K562 (cell line): ENCODE data around the gene AAMDC. TPM values are rescaled to one million over a fixed set of nuclear protein-coding genes. Genes with fewer than 3 reads are reported as not detected.

ENCODE experiments used
- ATAC-seq: fragments of 200-7000 bp; cut with Tn5 transposase; 3 replicates; pipeline ENCODE4 v1.9.1; 2020; ENCODE audit warnings: moderate library complexity
- BruUV-seq: library from RNA; stranded (reverse); fragments of 400-500 nt; replicated peaks from 2 replicates; lab custom pipeline; 2021; lab: Mats Ljungman, UMichigan
- CTCF ChIA-PET: fragments of 300-600 bp; formaldehyde crosslinking; extraction: SDS; loops from one replicate; lab custom pipeline; 2021; ENCODE audit warnings: low intra/inter-chr PET ratio; lab: Yijun Ruan, JAX
- POLR2A ChIA-PET: fragments of 300-600, 350-650 bp; sonication (Branson Sonifier 250); formaldehyde crosslinking; extraction: SDS; loops from one replicate; lab custom pipeline; 2021; ENCODE audit warnings: antibody characterized with exemption, inconsistent platforms; lab: Yijun Ruan, JAX
- DNase-seq, 4 experiments: peaks; one replicate each; pipeline versions ENCODE4 v3.0.0 to v3.0.0-alpha.2; 2011 to 2018; ENCODE audit warnings: low spot score in 3 of 4, mixed read lengths in 3 of 4; ENCODE audit errors: extremely low read depth in 1 of 4
- FAIRE-seq: peaks from 2 replicates; lab custom pipeline; 2011; peaks lifted over from hg19 to GRCh38; lab: Jason Lieb, UNC
- H2AFZ ChIP-seq: 2 replicates; pipeline ENCODE4 v1.6.0; 2011; ENCODE audit warnings: low read depth, low read length, control low read depth, inconsistent platforms
- H3K27ac ChIP-seq: fragments of 200-600 bp; 3 replicates; pipeline ENCODE4 v1.8.0; 2011; ENCODE audit warnings: low read depth, mild to moderate bottlenecking, control low read depth, inconsistent platforms, low read length, moderate library complexity, mixed read lengths; ENCODE audit errors: extremely low read depth
- H3K27me3 ChIP-seq, 2 experiments: fragments of 300-600 bp in 1 of 2; 2 replicates in 1 of 2; 3 replicates in 1 of 2; pipeline versions ENCODE4 v1.6.0 to v1.8.0; 2011; ENCODE audit warnings: inconsistent platforms in 2 of 2, low read length in 2 of 2, mild to moderate bottlenecking in 1 of 2, mixed read lengths in 1 of 2, moderate library complexity in 1 of 2; ENCODE audit not compliant: control insufficient read depth in 2 of 2, insufficient read depth in 2 of 2
- H3K36me3 ChIP-seq: fragments of 300-600 bp; 3 replicates; pipeline ENCODE4 v1.8.0; 2011; ENCODE audit warnings: mild to moderate bottlenecking, low read length, inconsistent platforms; ENCODE audit not compliant: control insufficient read depth, insufficient read depth
- H3K4me1 ChIP-seq, 2 experiments: fragments of 200-600 bp in 1 of 2; replicated peaks in 1 of 2; 2 replicates in 1 of 2; 3 replicates in 1 of 2; pipeline versions ENCODE4 v1.5.1 to v1.8.0; 2011; ENCODE audit warnings: inconsistent platforms in 2 of 2, low read length in 2 of 2, mild to moderate bottlenecking in 1 of 2, mixed read lengths in 1 of 2, moderate library complexity in 1 of 2; ENCODE audit not compliant: control insufficient read depth in 2 of 2, insufficient read depth in 2 of 2
- H3K4me2 ChIP-seq: 2 replicates; pipeline ENCODE4 v1.6.1; 2011; ENCODE audit warnings: low read length, control low read depth, inconsistent platforms, mixed read lengths; ENCODE audit not compliant: insufficient read depth
- H3K4me3 ChIP-seq: fragments of 200-600 bp; sonication (generic), shearing (Covaris generic); 2 replicates; pipeline ENCODE4 v1.5.1; 2016; ENCODE audit warnings: control low read depth, inconsistent platforms
- H3K79me2 ChIP-seq: fragments of 200-600 bp; 3 replicates; pipeline ENCODE4 v1.8.0; 2011; ENCODE audit warnings: low read length, inconsistent platforms; ENCODE audit not compliant: control insufficient read depth, insufficient read depth
- H3K9ac ChIP-seq, 2 experiments: 2 replicates each; pipeline versions ENCODE4 v1.6.0 to v1.6.1; 2011; ENCODE audit warnings: low read depth in 2 of 2, low read length in 2 of 2, control low read depth in 1 of 2, inconsistent platforms in 1 of 2, mild to moderate bottlenecking in 1 of 2, mixed read lengths in 1 of 2; ENCODE audit not compliant: insufficient read depth in 1 of 2
- H3K9me1 ChIP-seq: one replicate; pipeline ENCODE4 v1.6.0; 2011; ENCODE audit warnings: inconsistent platforms, mild to moderate bottlenecking, low read length, moderate library complexity; ENCODE audit not compliant: control insufficient read depth, insufficient read depth
- H3K9me3 ChIP-seq: replicated peaks from 2 replicates; pipeline ENCODE4 v1.5.1; 2011; ENCODE audit warnings: low read depth, low read length, inconsistent platforms; ENCODE audit not compliant: control insufficient read depth, insufficient read depth
- H4K20me1 ChIP-seq: replicated peaks from 2 replicates; pipeline ENCODE4 v1.6.1; 2011; ENCODE audit warnings: low read length, inconsistent platforms, mixed read lengths; ENCODE audit not compliant: control insufficient read depth, insufficient read depth
- CTCF ChIP-seq, 3 experiments: IDR thresholded peaks in 2 of 3; conservative IDR thresholded peaks in 1 of 3; 2 replicates each; pipeline ENCODE4 v1.5.1; 2011 to 2012; ENCODE audit warnings: low read length in 3 of 3, mild to moderate bottlenecking in 3 of 3, control low read depth in 2 of 3, improper control_type of control experiment in 1 of 3, inconsistent platforms in 1 of 3, low read depth in 1 of 3, mixed read lengths in 1 of 3, moderate library complexity in 1 of 3; ENCODE audit not compliant: insufficient read depth in 2 of 3
- HDGF ChIP-seq: fragments of 450-650 bp; IDR thresholded peaks from 2 replicates; pipeline ENCODE4 v1.6.1; 2016
- HMBOX1 ChIP-seq: sonication (generic); IDR thresholded peaks from 2 replicates; pipeline ENCODE4 v1.6.1; 2016
- JUN ChIP-seq, 2 experiments: sonication (generic) in 1 of 2; formaldehyde crosslinking in 1 of 2; IDR thresholded peaks; 2 replicates each; pipeline versions ENCODE4 v1.6.1 to v1.8.0; 2012 to 2022; ENCODE audit warnings: borderline replicate concordance in 2 of 2, mild to moderate bottlenecking in 2 of 2, improper control_type of control experiment in 1 of 2, low read depth in 1 of 2, low read length in 1 of 2, missing genetic modification reagents in 1 of 2
- RAD51 ChIP-seq: fragments of 450-650 bp; IDR thresholded peaks from 2 replicates; pipeline ENCODE4 v1.7.1; 2016; ENCODE audit warnings: low read depth, mild to moderate bottlenecking, borderline replicate concordance
- ZC3H4 ChIP-seq: sonication (generic); formaldehyde crosslinking; IDR thresholded peaks from 2 replicates; pipeline ENCODE4 v1.9.0; 2021; ENCODE audit warnings: missing genetic modification reagents, borderline replicate concordance
- ZNF316 ChIP-seq: fragments of 450-650 bp; IDR thresholded peaks from 2 replicates; pipeline ENCODE4 v1.6.1; 2016
- WGBS: fragments of 100-300 bp; shearing (Covaris generic); methylation state at CpG from one replicate; pipeline ENCODE4 v1.1.6; 2016; ENCODE audit warnings: low coverage, mixed read lengths; ENCODE audit not compliant: insufficient coverage; ENCODE audit errors: missing lambda C conversion rate; 5-methylcytosine and 5-hydroxymethylcytosine counted together
- in situ Hi-C: fragments of 300-500 bp; cut with MboI; formaldehyde crosslinking; loops from 4 replicates; pipeline ENCODE4 v1.15.0; 2018; ENCODE audit warnings: inconsistent platforms, mixed read lengths
- intact Hi-C: fragments of 100-400 bp; cut with micrococcal nuclease; formaldehyde crosslinking; loops from 2 replicates; pipeline ENCODE4 v1.14.2; 2022
- polyA plus RNA-seq, 8 experiments: library from polyadenylated mRNA; depleted of rRNA in 4 of 8; stranded (reverse) in 5 of 8; unstranded in 3 of 8; fragments of >200 nt; fragmentation: Nextera tagmentation in 2 of 8; fragmentation: Illumina TruSeq in 1 of 8; extraction: Ambion mirVana in 2 of 8; extraction: Trizol in 1 of 8; gene quantifications; 2 replicates each; pipeline versions ENCODE4 v1.2.1 to v1.2.3, GENCODE V29; 2011 to 2014; ENCODE audit warnings: inconsistent platforms in 1 of 8, missing spikeins in 1 of 8
- total RNA-seq, 7 experiments: library from RNA; depleted of rRNA in 6 of 7; stranded (reverse); fragments of >200 nt in 6 of 7; fragmentation: Illumina TruSeq in 2 of 7; extraction: Trizol in 2 of 7; gene quantifications; 2 replicates each; pipeline versions ENCODE4 v1.2.1 to v1.2.3, GENCODE V29; 2011 to 2021; ENCODE audit warnings: low replicate concordance in 1 of 7

The AAMDC gene
- total and polyA plus RNA-seq, 9 of the 15 experiments (the other 6 are each of a cell fraction or from before 2014, with no cell fraction given), result 10.4 to 40.6 (median 15.6) TPM

GRCh38 chr11:77789061-77789730 is 31.7 kb upstream of the AAMDC start:
- Histone ChIP-seq H3K4me1 (peaks cover 0 to 8% of the 10 kb centered on the region in 2 experiments; a peak in 2 of 5 replicates), H2AFZ (no peak overlapping the region), H3K79me2 (peaks cover 83% of the 10 kb centered on the region), H3K36me3 (peaks cover 7% of the 10 kb centered on the region; the same call in 2 of the 3 replicates), H3K4me2 (no peak overlapping the region), H3K27ac (peak overlapping the region; percentile 11; the same call in 1 of the 3 replicates)
- WGBS, result 70% methylated on average over 10 of the region's 11 CpGs
- intact Hi-C loops, result no loop called here
- TF ChIP-seq RAD51, result no peak
- 0 out of 2 replicates have a peak, but pooled peaks have one; percentile 6 for TF ChIP-seq ZNF316
- TF ChIP-seq HDGF, result no peak
- TF ChIP-seq HMBOX1, result no peak
- TF ChIP-seq CTCF (IDR thresholded peaks at IDR 0.05 in 2 of 3, conservative IDR thresholded peaks at IDR 0.05 in 1 of 3; ENCODE audit: insufficient read depth in 2 of 3, low read depth in 1 of 3, low read length in 3 of 3), result peak in 2 of 3 experiments; percentile 3 to 24; a peak in 1 of 6 replicates
- TF ChIP-seq ZC3H4 (CRISPR knock-in tag), result no peak
- TF ChIP-seq JUN (IDR thresholded peaks at IDR 0.05; ENCODE audit: borderline replicate concordance, low read depth, low read length), result no peak
- no peak for TF ChIP-seq JUN (CRISPR knock-in tag; IDR thresholded peaks at IDR 0.05; ENCODE audit: borderline replicate concordance)
- TF ChIP-seq, all 486 proteins: peak for 2
- ChIA-PET CTCF (no interaction called here), POLR2A (interaction anchor here (0.9 to 1.3 kb wide), 4 partner anchors 10 to 104 kb away, joined by 3 to 6 read pairs (median 4); no protein-coding TSS in a partner anchor)
- Histone ChIP-seq H4K20me1 (no peaks in the 10 kb centered on the region; the same call in 1 of the 2 replicates), H3K4me3 (no peak overlapping the region), H3K9me1 (no peaks in the 10 kb centered on the region), H3K9ac (no peak overlapping the region), H3K27me3 (no peaks in the 10 kb centered on the region), H3K9me3 (peaks cover 3% of the 10 kb centered on the region)
- BruUV-seq, result no TSS peak
- in situ Hi-C loops, result no loop called here
- peak in 2 of 4 experiments; percentile 24 to 25 for DNase-seq
- FAIRE-seq, result no peak
- peak; percentile 80 for ATAC-seq
